Ureter (tissue), 1 donor: ENCODE data around the gene ZNF226. TPM values are rescaled to one million over a fixed set of nuclear protein-coding genes. Genes with fewer than 3 reads are reported as not detected.
"Not testable (repeated sequence)": the region's sequence is repeated elsewhere in the genome, so short reads cannot be mapped to it uniquely, and the experiment has no call there.

ENCODE experiments used
- DNase-seq: peaks from one replicate; pipeline ENCODE4 v3.0.0-alpha.2; 2020; ENCODE audit warnings: low spot score
- total RNA-seq: library from RNA; stranded (reverse); gene quantifications from one replicate; pipeline ENCODE4 v1.2.4, GENCODE V29; 2023
- donor health status: DM: yes; HTN: yes; CAD: no.

ZNF226 gene
- total RNA-seq, 1 donor from 2014 or later, result 30.8 TPM

GRCh38 chr19:44212250-44212865 is 47.5 kb downstream of the ZNF226 start, which contains the start of gene ZNF227:
Gene ZNF227 (plus strand): TSS chr19:44212532. CDS start chr19:44217793, 5,261 bp downstream.
- DNase-seq, result peak; percentile 92

- no peak for DNase-seq
These were observed 48.0 kb downstream of the ZNF226 start for GRCh38 chr19:44212866-44213346.

GRCh38 chr19:44219926-44220325 is 55.0 kb downstream of the ZNF226 start:
- not testable (repeated sequence) for DNase-seq

GRCh38 chr19:44220761-44221160 is 55.9 kb downstream of the ZNF226 start:
- not testable (repeated sequence) for DNase-seq

GRCh38 chr19:44221291-44221690 is 56.4 kb downstream of the ZNF226 start:
- DNase-seq, result not testable (repeated sequence)

Other genes with a start within 250 kb of the ZNF226 start
- gene ZNF45, start 229.8 kb upstream of the ZNF226 start, total RNA-seq, result 15.9 TPM
- 6.8 TPM for gene ZNF221, start 213.9 kb upstream of the ZNF226 start, total RNA-seq
- gene ZNF155, start 180.9 kb upstream of the ZNF226 start, total RNA-seq, result 9.1 TPM
- gene ZNF230, start 162.1 kb upstream of the ZNF226 start, total RNA-seq, result 8.8 TPM
- gene ZNF222, start 139.7 kb upstream of the ZNF226 start, total RNA-seq, result 4.9 TPM
- gene ZNF223, start 113.1 kb upstream of the ZNF226 start, total RNA-seq, result 16.9 TPM
- 2.0 TPM for gene ZNF284, start 92.9 kb upstream of the ZNF226 start, total RNA-seq
- gene ZNF224, start 70.7 kb upstream of the ZNF226 start, total RNA-seq, result 32.6 TPM
- 5.1 TPM for gene ZNF225, start 51.7 kb upstream of the ZNF226 start, total RNA-seq
- 16.1 TPM for gene ZNF234, start 23.5 kb upstream of the ZNF226 start, total RNA-seq
- gene ZNF227, start 47.4 kb downstream of the ZNF226 start, total RNA-seq, result 22.4 TPM
- gene ZNF233, start 94.8 kb downstream of the ZNF226 start, total RNA-seq, result 2.5 TPM
- 8.4 TPM for gene ZNF235, start 139.9 kb downstream of the ZNF226 start, total RNA-seq
- 8.7 TPM for gene ZNF112, start 191.6 kb downstream of the ZNF226 start, total RNA-seq
- 6.6 TPM for gene ZNF285, start 236.5 kb downstream of the ZNF226 start, total RNA-seq